GM21381 (cell line): ENCODE measurements around the gene COPS9.

Experiments
- ATAC-seq: cut with Tn5 transposase; IDR thresholded peaks from one replicate; pipeline ENCODE4 v1.9.1; 2021; ENCODE audit warnings: mild to moderate bottlenecking, moderate library complexity; ENCODE audit not compliant: unreplicated experiment

The COPS9 gene

GRCh38 chr2:240151477-240152031, 15.4 kb upstream of the COPS9 start:
- ATAC-seq = no peak

GRCh38 chr2:240149943-240150784, 14.1 kb upstream of the COPS9 start:
- no peak for ATAC-seq

GRCh38 chr2:240147911-240148587, 11.9 kb upstream of the COPS9 start:
- ATAC-seq = no peak

- ATAC-seq = no peak
Observed at GRCh38 chr2:240147382-240147781, 11.3 kb upstream of the COPS9 start.

DNA sequence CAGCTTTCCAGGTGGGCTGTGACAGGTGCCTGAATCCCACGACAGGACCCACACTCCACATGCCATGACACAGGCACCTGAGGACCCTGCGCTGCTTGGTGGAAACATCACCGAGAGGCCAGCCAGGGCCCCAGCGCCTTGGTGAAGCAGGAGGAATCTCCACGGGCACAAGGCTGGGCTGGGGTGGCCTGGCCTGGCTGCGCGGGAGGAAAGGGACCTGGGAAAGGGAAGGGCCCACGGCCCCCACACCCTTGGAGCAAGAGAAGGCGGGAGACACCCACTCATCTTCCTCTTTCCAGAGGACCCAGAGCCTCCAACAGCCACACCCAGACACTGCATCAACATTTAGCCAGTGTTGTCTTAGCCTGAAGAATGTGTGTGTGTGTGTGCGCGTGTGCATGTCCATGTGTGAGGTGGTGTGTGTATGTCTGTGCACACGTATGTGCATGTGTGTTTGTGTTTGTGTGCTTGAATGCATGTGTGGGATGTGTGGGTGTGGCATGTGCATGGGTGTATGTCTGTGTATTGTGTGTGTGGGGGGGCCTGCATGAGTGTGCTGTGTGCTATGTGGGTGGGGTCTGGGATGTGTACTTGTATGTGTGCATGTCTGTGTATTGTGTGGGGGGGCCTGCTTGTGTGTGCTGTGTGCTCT, 10.6 kb upstream of the COPS9 start:
- ATAC-seq = no peak

GRCh38 chr2:240146141-240146561, 10.0 kb upstream of the COPS9 start:
- no peak for ATAC-seq

GRCh38 chr2:240145461-240145860, 9.4 kb upstream of the COPS9 start:
- no peak for ATAC-seq

- ATAC-seq = no peak
Observed at GRCh38 chr2:240144649-240145261, 8.7 kb upstream of the COPS9 start.

DNA sequence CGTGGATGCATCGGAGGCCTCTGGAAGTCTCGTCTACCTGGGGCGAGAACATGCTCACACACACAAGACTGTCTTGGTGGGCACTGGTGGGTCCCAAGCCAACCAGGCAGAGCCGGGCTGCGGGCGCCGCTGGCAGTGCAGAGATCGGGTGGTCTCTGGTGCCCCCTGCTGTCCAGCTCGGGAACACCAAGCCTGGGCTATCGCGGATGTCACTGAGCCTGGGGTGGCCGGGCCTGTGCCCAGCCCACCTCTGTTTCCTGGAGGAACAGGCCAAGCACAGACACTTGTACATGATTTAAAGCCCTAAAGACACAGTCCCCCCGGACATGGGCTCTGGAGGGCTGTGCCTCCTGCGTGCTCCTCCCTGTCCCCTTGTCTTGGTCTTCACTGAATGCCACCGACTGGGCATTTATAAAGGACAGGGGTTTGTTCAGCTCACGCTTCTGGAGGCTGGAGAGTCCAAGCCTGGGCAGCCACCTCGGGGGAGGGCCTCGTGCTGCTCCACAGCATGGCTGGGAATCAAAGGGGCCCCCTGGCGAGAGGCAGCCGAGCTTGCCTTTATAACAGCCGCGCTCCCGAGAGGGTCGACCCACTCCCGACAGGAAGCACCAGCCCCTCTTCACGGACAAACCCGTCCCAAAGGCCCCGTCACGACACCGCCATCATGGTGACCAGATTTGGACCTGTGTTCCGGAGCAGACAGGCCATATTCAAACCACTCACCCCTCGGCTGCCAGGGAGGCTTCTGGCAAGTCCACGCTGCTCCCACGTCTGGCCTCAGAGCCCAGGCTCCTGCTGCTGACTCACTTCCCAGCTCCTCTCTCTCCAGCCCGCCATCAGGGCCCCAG, 7.9 kb upstream of the COPS9 start:
- no peak for ATAC-seq

DNA sequence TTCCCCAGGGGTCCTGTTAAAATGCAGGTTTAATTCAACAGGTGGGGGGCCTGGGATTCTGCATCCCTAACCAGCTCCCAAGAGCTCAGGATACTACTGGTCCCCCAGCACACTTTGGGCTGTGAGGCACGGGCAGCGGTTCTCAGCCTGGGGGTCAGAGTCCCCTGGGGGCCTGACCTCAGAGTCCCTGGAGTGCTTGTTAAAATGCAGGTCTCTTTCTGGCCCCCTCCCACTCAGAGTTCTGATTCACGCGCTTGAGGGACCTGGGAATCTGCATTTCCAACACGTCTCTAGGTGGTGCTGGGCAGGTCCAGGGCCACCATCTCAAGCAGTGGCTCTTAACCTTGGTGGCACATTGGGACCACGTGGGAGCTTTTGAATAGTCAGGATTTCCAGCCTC, 7.2 kb upstream of the COPS9 start:
- ATAC-seq = no peak

DNA sequence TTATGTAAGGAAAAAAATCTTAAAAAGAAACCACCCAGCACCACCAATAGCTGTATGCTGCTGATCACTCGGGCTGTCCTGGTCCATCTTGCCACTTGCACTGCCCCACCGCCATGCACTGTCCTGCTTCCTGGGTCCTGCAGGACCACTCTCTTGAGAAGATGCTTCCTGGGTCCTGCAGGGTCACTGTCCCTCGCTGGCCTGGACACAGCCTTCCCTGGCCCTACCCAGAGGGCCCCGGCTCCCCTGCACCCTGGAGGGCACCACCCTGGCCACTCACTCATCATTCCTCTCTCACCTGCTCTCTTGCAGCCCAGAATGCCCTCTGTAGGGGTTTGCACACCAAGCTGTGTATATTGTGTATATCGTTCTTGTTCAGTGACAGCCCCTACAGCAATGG, 6.8 kb upstream of the COPS9 start:
- ATAC-seq = no peak

DNA sequence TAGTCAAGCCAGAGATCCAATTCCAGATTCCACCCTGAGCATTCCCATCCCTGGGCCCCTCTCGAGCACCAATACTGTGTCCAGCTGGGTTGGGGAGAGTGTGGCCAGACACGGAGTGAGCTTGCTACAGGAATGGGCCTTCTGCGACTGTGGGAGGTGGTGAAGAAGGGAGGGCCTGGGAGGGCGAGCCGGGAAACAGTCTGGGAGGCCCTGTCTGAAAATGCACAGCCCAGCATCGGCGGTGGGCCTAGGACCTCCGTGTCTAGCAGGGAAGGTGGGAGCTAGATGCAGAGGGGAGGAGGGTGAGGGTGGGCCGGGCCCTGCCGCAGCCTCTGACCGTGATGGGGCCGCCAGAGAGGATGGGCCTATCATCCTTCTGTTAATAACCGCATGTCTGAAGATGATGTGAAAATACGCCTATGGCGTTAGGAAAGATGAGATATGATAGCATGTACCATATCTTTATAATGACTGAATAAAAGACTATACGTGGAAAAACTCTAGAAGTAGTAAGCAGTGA, 6.2 kb upstream of the COPS9 start:
- no peak for ATAC-seq

- no peak for ATAC-seq
Observed at GRCh38 chr2:240141736-240142135, 5.6 kb upstream of the COPS9 start.

DNA sequence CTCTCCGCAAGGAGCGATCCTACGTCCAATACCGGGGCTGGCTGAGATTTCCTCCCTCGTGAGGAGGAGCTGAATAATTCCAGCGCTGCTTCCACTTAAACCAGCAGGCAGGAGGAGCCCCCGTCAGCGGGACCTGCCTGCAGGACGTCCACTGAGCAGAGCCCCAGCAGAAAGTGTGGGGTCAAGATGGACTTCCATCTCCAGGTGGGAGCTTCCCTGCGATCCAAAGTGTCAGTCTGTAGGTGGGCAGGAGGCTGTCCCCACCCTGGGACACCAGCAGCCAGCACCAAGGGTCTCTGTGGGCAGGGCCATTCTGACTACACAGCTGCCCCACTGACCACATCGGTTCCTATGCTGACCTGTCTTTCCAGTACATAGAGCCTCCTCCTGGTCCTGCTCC, 4.8 kb upstream of the COPS9 start:
- ATAC-seq = no peak

GRCh38 chr2:240140511-240140910, 4.4 kb upstream of the COPS9 start, which contains the start of gene OTOS:
Gene OTOS (minus strand): TSS chr2:240140658. CDS start chr2:240140326, 332 bp downstream.
- no peak for ATAC-seq

GRCh38 chr2:240139666-240140393, 3.7 kb upstream of the COPS9 start:
- no peak for ATAC-seq

DNA sequence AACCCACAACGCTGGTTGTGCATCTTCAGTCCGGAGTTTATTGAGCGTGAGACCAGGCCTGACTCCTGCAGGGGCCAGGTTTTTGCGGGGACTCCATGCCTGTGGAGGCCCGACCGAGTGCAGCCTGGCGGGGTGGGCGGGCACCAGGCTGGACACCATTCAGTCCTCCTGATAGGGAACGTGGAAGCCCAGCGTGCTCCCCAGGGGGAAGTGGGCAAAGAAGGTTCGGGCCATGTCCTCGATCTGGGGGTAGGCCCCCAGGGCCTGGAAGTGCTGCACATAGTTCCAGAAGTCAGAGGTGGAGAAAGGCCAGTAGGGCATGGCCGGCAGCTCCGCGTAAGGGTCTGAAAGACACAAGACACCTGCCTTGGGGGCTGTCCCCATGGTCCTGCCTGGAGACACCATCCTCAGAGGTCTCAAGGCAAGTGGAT, 2.9 kb upstream of the COPS9 start:
- no peak for ATAC-seq

DNA sequence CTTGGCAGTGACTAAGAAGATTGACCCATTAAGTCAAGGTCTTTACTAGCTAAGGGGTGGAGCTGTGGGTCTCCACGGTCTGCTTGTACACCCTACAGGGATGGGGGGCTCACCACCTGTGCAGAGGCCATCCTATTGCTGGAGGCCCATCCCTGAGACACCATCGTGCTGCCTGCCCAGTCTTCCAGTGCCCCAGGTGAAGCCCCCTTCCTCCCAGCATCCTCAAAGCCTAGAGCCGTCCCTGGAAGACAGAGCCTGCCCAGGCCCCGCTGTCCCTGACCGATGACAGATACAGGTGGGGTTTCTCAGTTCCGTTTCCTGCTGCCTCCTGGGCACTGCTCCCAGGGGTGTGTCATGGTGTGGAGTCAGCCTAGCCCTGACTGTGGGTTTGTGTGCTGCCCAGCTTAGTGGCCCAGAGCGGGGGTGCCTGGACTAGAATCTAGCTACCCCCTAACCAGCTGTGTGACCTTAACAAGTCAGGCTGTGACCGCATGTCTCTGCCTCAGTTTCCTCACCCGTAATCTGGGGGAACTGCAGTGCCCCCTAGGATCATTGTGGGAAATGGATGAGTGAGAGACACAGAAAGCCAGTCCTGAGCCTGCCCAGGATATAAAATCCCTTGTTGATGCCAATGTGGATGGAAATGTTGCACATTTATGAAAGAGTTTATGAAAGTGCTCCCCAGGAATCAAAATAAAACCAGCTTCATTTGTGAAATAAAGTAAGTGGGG, 2.3 kb upstream of the COPS9 start:
- no peak for ATAC-seq
